ENCODE measurements around the gene EIF4B. TPM values are rescaled to one million over a fixed set of nuclear protein-coding genes. Genes with fewer than 3 reads are reported as not detected.
A peak's percentile ranks its signal among the peaks of the same experiment; 100 is the strongest.

Gene EIF4B
- total and polyA plus RNA-seq, 8 donors = 72.8 to 522 (median 418) TPM

DNA sequence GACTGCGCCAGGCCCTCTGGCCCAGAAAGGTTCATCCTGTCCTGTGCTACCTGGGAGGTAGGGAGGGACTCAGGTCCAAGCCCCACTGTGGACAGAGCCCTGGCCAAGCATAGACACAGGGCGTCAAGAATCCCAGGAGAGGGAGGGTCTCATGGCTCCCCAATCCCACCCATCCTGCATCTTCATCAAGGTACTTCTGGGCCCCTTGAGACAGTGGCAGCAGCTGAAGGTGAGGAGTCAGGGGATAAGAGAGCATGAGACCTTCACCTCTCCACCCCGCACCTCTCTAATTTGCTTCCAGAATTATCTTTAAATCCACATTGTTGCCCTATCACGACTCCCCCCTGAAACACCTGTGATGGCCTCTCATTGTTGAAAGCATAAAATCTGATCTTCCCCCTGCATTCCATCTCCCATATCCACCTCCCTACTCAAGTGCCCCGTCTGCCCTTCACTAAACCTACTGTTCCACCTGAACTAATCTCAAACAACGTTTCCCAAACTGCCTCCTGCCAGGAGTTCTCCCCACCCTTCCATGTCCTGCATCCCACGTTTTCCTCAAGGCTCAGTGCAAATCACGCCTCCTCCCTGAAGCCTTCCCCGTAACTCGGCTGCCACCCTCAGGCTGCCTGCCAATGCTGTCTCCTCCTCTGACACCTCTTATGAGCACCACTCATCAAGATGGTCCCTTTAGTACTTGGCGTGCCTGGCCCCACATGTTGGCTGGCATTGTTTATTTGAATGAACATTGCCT is 30.3 kb upstream of the EIF4B start:
- Histone ChIP-seq H3K27me3 (no peaks in the 10 kb centered on the region), H3K4me1 (peaks cover 3 to 13% (median 12%) of the 10 kb centered on the region in 3 donors), H3K9me3 (no peaks in the 10 kb centered on the region), H3K4me3 (no peak overlapping the region), H3K36me3 (no peaks in the 10 kb centered on the region), H3K27ac (no peak overlapping the region)
- FAIRE-seq (no peak), DNase-seq (peak in 1 of 6 donors; percentile 57), ATAC-seq (no peak)
- TF ChIP-seq, protein P1, sequence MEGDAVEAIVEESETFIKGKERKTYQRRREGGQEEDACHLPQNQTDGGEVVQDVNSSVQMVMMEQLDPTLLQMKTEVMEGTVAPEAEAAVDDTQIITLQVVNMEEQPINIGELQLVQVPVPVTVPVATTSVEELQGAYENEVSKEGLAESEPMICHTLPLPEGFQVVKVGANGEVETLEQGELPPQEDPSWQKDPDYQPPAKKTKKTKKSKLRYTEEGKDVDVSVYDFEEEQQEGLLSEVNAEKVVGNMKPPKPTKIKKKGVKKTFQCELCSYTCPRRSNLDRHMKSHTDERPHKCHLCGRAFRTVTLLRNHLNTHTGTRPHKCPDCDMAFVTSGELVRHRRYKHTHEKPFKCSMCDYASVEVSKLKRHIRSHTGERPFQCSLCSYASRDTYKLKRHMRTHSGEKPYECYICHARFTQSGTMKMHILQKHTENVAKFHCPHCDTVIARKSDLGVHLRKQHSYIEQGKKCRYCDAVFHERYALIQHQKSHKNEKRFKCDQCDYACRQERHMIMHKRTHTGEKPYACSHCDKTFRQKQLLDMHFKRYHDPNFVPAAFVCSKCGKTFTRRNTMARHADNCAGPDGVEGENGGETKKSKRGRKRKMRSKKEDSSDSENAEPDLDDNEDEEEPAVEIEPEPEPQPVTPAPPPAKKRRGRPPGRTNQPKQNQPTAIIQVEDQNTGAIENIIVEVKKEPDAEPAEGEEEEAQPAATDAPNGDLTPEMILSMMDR (IDR thresholded peaks at IDR 0.05) = no peak
- intact Hi-C loops (cut with DNase I) = loop anchor here in 2 of 3 donors (5.0 to 10.0 kb wide), 2 partner anchors 81 to 89 kb away; no protein-coding TSS in a partner anchor
- WGBS, 2 donors = 65 to 66% methylated on average over 11 of the region's 11 CpGs

DNA sequence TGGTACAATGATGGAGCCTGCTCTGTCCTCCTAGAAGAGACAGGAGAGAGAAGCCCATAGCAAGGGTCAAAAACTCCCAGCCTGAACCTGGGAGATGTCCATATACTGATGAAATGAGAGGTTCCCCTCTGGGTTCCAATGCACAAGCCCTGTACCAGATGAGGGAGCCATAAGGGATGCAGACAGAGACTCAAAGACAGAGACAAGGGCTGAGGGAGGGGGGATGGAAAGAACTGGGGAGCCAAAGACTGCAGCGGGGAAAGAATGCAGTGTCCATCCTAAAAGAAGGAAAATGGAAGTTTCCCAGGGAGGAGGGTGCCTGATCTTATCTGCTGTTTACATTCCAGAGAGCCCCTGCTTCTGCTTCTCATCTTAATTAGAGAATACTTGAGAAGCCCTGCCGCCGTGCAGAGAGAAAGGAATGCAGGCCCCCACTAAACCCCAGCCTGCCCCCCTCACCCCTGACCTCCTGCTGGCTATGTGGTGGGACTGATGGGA is 29.6 kb upstream of the EIF4B start:
- ATAC-seq = no peak
- Histone ChIP-seq H3K9me3 (no peaks in the 10 kb centered on the region), H3K4me3 (no peak overlapping the region), H3K27me3 (no peaks in the 10 kb centered on the region), H3K4me1 (peaks cover 3 to 12% (median 11%) of the 10 kb centered on the region in 3 donors), H3K27ac (no peak overlapping the region), H3K36me3 (no peaks in the 10 kb centered on the region)
- no peak for FAIRE-seq
- intact Hi-C loops (cut with DNase I) = loop anchor here in 2 of 3 donors (5.0 to 10.0 kb wide), 2 partner anchors 82 to 89 kb away; no protein-coding TSS in a partner anchor
- 75 to 78% methylated on average over 3 of the region's 3 CpGs for WGBS, 2 donors
- TF ChIP-seq, protein P1 (IDR thresholded peaks at IDR 0.05) = no peak
- no peak for DNase-seq

DNA sequence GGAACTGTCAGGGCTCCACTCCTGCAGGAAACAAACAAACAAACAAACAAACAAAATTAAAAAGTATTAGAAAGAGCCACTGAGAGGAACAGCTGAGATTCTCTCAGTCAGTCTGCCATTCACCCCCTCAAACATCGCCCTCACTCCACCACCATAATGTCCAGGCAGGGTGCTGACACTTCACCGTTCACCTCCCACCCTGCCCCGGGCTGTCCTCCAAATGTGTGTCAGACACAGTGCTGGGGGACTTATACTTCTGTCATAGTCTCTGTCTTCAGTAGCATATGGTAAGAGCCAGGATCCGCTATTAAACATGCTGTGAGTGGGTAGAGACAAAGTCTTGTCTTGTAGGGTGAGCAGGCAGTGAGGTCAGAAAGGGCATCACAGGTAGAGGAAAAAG is 29.1 kb upstream of the EIF4B start:
- no peaks in the 10 kb centered on the region for H3K9me3 ChIP-seq
- TF ChIP-seq, protein P1 (IDR thresholded peaks at IDR 0.05) = no peak
- DNase-seq = no peak
- no peak overlapping the region for H3K27ac ChIP-seq
- no peak for FAIRE-seq
- no peaks in the 10 kb centered on the region for H3K27me3 ChIP-seq
- intact Hi-C loops (cut with DNase I) = loop anchor here in 2 of 3 donors (5.0 to 10.0 kb wide), 2 partner anchors 82 to 90 kb away; no protein-coding TSS in a partner anchor
- no peak for ATAC-seq
- H3K4me1 ChIP-seq = peaks cover 3 to 12% (median 8%) of the 10 kb centered on the region in 3 donors
- H3K36me3 ChIP-seq = no peaks in the 10 kb centered on the region
- no peak overlapping the region for H3K4me3 ChIP-seq
- 77 to 79% methylated on average over 4 of the region's 4 CpGs for WGBS, 2 donors

DNA sequence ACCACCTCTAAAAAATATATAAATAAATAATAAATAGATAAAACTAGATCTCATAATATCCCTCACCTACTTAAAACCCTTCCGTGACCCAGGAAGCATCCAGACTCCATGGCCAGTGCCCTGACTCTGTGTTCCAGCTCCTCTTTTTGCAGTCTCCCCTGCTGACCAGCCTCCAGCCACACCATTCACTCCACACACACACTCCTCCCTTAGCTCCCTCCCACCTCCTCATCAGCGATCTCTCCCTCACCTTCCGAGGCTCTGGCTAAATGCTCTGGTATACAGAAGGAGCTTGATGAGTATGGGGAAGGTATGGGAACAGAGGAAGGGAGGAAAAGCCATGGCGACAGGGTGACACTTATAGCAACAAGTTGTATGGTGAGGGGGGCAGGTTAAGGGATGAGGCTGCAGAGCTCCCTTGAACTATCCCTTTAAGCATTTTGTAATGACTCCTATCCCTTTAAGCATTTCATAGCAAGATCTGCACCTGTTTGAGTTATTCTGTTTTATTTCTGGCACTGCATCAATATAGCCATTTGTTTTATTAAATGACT is 26.1 kb upstream of the EIF4B start:
- no peaks in the 10 kb centered on the region for H3K9me3 ChIP-seq
- no peaks in the 10 kb centered on the region for H3K36me3 ChIP-seq
- no peak overlapping the region for H3K27ac ChIP-seq
- TF ChIP-seq, protein P1 (IDR thresholded peaks at IDR 0.05) = no peak
- no peaks in the 10 kb centered on the region for H3K27me3 ChIP-seq
- WGBS, 2 donors = 29 to 32% methylated on average over 4 of the region's 4 CpGs
- DNase-seq (no peak), ATAC-seq (no peak), FAIRE-seq (no peak)
- intact Hi-C loops (cut with DNase I) = loop anchor here in 2 of 3 donors (2.0 to 10.0 kb wide), 3 partner anchors 93 to 835 kb away; no protein-coding TSS in a partner anchor
- H3K4me1 ChIP-seq = peaks cover 0 to 3% (median under 1%) of the 10 kb centered on the region in 3 donors
- no peak overlapping the region for H3K4me3 ChIP-seq

Measured in pancreas (tissue), 10 donors.